ENCODE results near the gene TEAD4.
"Not testable (repeated sequence)": the region's sequence is repeated elsewhere in the genome, so short reads cannot be mapped to it uniquely, and the experiment has no call there.

TEAD4 gene

GRCh38 chr12:3047961-3048360 is 88.8 kb downstream of the TEAD4 start:
- Mint-ChIP-seq H3K4me1 (peaks cover 27 to 32% of the 10 kb centered on the region in 2 donors), H3K27me3 (peaks cover 41% of the 10 kb centered on the region in 2 donors), H3K4me3 (no peak overlapping the region), H3K9me3 (no peaks in the 10 kb centered on the region), H3K36me3 (no peaks in the 10 kb centered on the region), H3K27ac (no peak overlapping the region)
- ATAC-seq (replicated peaks) (no peak), DNase-seq (no peak)

DNA sequence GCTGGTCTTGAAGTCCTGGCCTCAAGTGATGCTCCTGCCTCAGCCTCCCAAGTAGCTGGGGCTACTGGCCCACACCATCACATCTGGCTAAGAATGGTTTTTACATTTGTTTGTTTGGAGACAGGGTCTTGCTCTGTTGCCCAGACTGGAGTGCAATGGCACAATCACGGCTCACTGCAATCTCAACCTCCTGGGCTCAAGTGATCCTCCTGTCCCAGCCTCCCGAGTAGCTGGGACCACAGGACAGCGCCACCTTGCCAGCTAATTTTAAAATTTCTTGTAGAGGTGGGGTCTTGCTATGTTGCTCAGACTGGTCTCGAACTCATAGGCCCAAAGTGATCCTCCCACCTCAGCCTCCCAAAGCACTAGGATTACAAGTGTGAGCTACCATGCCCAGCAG is 89.3 kb downstream of the TEAD4 start:
- peaks cover 21 to 28% of the 10 kb centered on the region in 2 donors for H3K4me1 Mint-ChIP-seq
- H3K4me3 Mint-ChIP-seq = no peak overlapping the region
- DNase-seq (no peak), ATAC-seq (replicated peaks) (no peak)
- no peaks in the 10 kb centered on the region for H3K9me3 Mint-ChIP-seq
- H3K27ac Mint-ChIP-seq = no peak overlapping the region
- peaks cover 35% of the 10 kb centered on the region in 2 donors for H3K27me3 Mint-ChIP-seq
- H3K36me3 Mint-ChIP-seq = no peaks in the 10 kb centered on the region

DNA sequence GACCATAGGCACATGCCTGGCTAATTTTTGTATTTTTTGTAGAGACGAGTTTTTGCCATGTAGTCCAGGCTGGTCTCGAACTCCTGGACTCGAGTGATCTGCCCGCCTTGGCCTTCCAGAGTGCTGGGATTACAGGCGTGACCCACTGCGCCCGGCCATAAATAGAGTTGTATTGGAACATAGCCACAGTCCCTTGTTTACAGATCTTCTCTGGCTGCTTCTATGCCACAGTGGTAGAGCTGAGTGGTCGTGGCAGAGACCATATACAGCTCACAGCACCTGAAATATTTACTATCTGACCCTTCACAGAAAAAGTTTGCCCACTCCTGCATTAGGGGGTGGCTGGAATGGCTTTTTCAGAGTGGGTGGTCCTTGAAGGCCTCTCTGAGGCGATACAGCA is 90.0 kb downstream of the TEAD4 start:
- no peaks in the 10 kb centered on the region for H3K9me3 Mint-ChIP-seq
- peak overlapping the region; percentile 48 to 52 for H3K4me3 Mint-ChIP-seq
- no peaks in the 10 kb centered on the region for H3K36me3 Mint-ChIP-seq
- peak in 1 of 2 donors; percentile 10 for ATAC-seq (replicated peaks)
- no peak for DNase-seq
- H3K27me3 Mint-ChIP-seq = peaks cover 28 to 29% of the 10 kb centered on the region in 2 donors
- peaks cover 16 to 28% of the 10 kb centered on the region in 2 donors for H3K4me1 Mint-ChIP-seq
- H3K27ac Mint-ChIP-seq = peak overlapping the region; percentile 51

DNA sequence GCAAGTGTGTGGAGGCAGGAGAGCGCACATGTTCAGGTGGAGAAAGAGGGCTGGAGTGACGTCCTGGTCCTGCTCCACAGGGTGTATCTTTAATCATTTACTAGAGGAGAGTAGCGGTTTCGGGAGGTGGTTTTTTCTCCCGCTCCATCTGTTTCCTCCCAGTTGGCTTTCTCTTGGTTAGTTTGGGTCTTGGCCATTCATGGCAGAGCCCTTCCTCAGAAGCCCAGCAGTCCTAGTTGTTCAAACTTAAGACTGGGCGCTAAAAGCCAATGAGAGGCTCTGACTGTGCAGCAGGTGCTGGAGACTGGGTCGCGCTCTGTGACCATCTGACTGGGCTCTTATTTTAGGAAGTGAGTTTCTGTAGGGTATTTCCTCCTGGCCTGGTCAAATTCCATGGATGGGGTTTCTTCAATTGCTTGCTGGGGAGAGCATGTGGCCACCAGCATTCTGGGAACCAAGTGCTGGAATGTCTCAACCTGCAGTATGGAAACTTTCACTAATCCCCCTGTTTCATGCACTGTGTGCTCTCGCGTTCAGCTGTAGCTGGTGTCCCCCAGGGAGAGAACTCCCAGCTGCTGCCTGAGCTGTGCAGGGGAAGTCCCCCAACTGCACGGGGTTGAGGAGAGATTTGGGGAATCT is 90.5 kb downstream of the TEAD4 start:
- Mint-ChIP-seq H3K27ac (peak overlapping the region; percentile 16), H3K4me3 (peak overlapping the region; percentile 48 to 52), H3K9me3 (no peaks in the 10 kb centered on the region), H3K27me3 (peaks cover 25 to 29% of the 10 kb centered on the region in 2 donors), H3K36me3 (no peaks in the 10 kb centered on the region), H3K4me1 (peaks cover 16 to 28% of the 10 kb centered on the region in 2 donors)
- DNase-seq = no peak
- ATAC-seq (replicated peaks) = peak; percentile 91 to 92

DNA sequence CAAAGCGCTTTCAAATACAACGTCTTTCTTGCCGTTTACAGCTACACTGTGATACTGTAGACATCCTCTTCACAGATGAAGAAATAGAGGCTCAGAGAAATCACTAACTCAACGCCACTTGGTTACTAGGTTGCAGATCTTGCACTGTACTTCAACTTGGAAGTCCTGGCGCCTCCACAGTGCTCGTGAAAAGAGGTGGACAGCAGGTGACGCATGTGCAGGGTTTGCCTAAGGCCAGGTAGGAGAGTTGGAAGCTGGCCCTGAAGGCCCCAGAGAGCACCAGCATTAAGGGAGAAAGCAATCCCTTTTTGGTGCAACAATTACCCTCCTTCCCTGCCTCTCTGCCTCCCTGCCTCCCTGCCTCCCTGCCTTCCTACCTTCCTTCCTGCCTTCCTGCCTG is 95.2 kb downstream of the TEAD4 start:
- Mint-ChIP-seq H3K27ac (no peak overlapping the region), H3K36me3 (no peaks in the 10 kb centered on the region), H3K27me3 (peaks cover 12 to 26% of the 10 kb centered on the region in 2 donors), H3K4me1 (peaks cover 11 to 22% of the 10 kb centered on the region in 2 donors), H3K9me3 (no peaks in the 10 kb centered on the region), H3K4me3 (no peak overlapping the region)
- DNase-seq (no peak), ATAC-seq (replicated peaks) (no peak)

DNA sequence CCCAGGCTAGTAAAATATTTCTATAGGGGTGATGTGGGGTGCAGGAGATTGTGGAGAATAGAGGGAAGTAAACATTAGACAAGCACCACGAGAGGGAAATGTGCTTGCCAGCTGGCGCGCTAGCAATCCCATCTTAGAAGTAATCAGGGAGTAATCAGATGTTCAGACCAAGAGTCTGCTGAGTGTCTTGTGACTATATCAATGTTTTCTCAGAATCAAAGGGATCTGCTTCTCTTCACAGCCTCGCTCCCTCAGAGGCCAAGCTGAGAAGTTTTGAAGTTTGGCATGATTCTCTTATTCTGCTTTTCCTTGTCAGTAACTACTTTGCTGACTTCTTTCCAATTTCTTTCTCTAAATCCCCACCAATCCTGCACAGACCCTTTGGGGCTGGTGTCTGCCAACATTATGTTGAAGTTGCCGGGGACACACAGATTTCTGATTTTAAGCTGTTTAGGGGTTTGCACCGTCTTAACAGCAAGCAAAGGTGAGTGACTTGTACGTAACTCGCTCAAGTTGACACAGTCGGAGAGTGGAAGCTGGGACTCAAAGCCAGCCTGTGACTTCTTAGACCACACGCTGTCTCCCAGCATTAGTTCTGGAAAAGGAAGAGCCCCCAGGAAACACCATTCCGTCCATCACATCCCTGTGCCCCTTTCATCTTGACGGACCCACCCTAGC is 96.0 kb downstream of the TEAD4 start:
- Mint-ChIP-seq H3K36me3 (no peaks in the 10 kb centered on the region), H3K4me1 (peaks cover 4 to 14% of the 10 kb centered on the region in 2 donors), H3K4me3 (no peak overlapping the region), H3K27ac (no peak overlapping the region), H3K27me3 (peaks cover 12 to 30% of the 10 kb centered on the region in 2 donors), H3K9me3 (no peaks in the 10 kb centered on the region)
- DNase-seq = no peak
- ATAC-seq (replicated peaks) = no peak

GRCh38 chr12:3055704-3056467 is 96.7 kb downstream of the TEAD4 start:
- DNase-seq = no peak
- no peaks in the 10 kb centered on the region for H3K36me3 Mint-ChIP-seq
- no peak overlapping the region for H3K27ac Mint-ChIP-seq
- H3K27me3 Mint-ChIP-seq = peaks cover 16 to 33% of the 10 kb centered on the region in 2 donors
- H3K4me3 Mint-ChIP-seq = no peak overlapping the region
- H3K4me1 Mint-ChIP-seq = peaks cover 2 to 7% of the 10 kb centered on the region in 2 donors
- no peaks in the 10 kb centered on the region for H3K9me3 Mint-ChIP-seq
- ATAC-seq (replicated peaks) = no peak

DNA sequence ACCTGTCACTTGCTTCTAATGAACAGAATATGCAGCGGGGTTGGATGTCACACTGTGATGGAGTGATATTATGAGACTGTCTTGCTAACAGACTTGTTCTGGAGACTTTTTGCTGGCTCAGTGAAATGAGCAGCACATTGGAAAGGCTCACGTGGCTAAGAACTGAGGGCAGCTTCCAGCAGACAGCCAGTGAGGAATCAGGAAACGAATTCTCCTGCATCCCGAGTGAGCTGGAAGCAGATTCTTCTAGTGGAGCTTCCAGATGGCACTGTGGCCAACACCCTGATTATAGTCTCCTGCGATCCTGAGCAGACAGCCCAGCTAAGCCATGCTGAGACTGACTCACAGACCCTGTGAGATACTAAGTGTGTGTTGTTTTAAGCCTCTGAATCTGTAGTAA is 101.9 kb downstream of the TEAD4 start:
- no peaks in the 10 kb centered on the region for H3K4me1 Mint-ChIP-seq

GRCh38 chr12:3061501-3062215 is 102.5 kb downstream of the TEAD4 start:
- DNase-seq = no peak
- H3K4me3 Mint-ChIP-seq = no peak overlapping the region
- H3K4me1 Mint-ChIP-seq = peaks cover under 1 to 2% of the 10 kb centered on the region in 2 donors
- peaks cover 5% of the 10 kb centered on the region in 2 donors for H3K9me3 Mint-ChIP-seq
- H3K36me3 Mint-ChIP-seq = no peaks in the 10 kb centered on the region
- no peak overlapping the region for H3K27ac Mint-ChIP-seq
- peaks cover 17 to 25% of the 10 kb centered on the region in 2 donors for H3K27me3 Mint-ChIP-seq
- no peak for ATAC-seq (replicated peaks)

More for the DNA sequence above, 101.9 kb downstream of the TEAD4 start:
- H3K27me3 Mint-ChIP-seq = peaks cover 21 to 25% of the 10 kb centered on the region in 2 donors
- DNase-seq = no peak
- H3K36me3 Mint-ChIP-seq = no peaks in the 10 kb centered on the region
- H3K4me3 Mint-ChIP-seq = no peak overlapping the region
- no peak for ATAC-seq (replicated peaks)
- no peak overlapping the region for H3K27ac Mint-ChIP-seq
- H3K9me3 Mint-ChIP-seq = peaks cover 5% of the 10 kb centered on the region in 2 donors

- ATAC-seq (replicated peaks) (no peak), DNase-seq (no peak)
- Mint-ChIP-seq H3K36me3 (no peaks in the 10 kb centered on the region), H3K9me3 (peaks cover 5% of the 10 kb centered on the region in 2 donors), H3K4me1 (peaks cover 5 to 6% of the 10 kb centered on the region in 2 donors), H3K27ac (no peak overlapping the region), H3K4me3 (no peak overlapping the region), H3K27me3 (peaks cover 13 to 39% of the 10 kb centered on the region in 2 donors)
Observed at GRCh38 chr12:3065300-3065699, 106.1 kb downstream of the TEAD4 start.

GRCh38 chr12:3065846-3066245 is 106.6 kb downstream of the TEAD4 start:
- peaks cover 9 to 36% of the 10 kb centered on the region in 2 donors for H3K27me3 Mint-ChIP-seq
- not testable (repeated sequence) for H3K27ac Mint-ChIP-seq, H3K4me3 Mint-ChIP-seq, H3K9me3 Mint-ChIP-seq, H3K4me1 Mint-ChIP-seq, H3K36me3 Mint-ChIP-seq, DNase-seq
- peak in 1 of 2 donors; percentile 33 for ATAC-seq (replicated peaks)

DNA sequence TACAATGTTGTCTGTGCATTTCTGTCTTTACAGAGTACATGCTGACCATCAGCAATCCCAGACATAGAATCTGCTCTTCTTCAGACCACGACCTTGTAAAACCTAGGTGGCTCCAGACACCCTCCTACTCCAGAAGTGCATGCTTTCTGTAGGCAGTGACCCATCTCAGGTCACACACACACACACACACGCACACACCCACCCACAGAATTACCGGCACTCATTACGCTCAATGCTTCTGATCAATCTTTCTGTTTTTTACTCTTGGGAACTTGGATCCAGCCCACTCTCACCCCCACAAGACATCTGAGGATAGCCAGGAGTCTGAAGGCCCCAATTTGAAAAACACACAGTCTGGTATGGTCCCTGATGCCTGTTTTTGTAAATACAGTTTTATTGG is 110.5 kb downstream of the TEAD4 start:
- H3K27me3 Mint-ChIP-seq = peaks cover 0 to 20% of the 10 kb centered on the region in 2 donors
- peaks cover 5 to 6% of the 10 kb centered on the region in 2 donors for H3K4me1 Mint-ChIP-seq
- DNase-seq = no peak
- no peaks in the 10 kb centered on the region for H3K36me3 Mint-ChIP-seq
- H3K4me3 Mint-ChIP-seq = no peak overlapping the region
- no peak for ATAC-seq (replicated peaks)
- no peaks in the 10 kb centered on the region for H3K9me3 Mint-ChIP-seq
- H3K27ac Mint-ChIP-seq = no peak overlapping the region

GRCh38 chr12:3071107-3071506 is 111.9 kb downstream of the TEAD4 start:
- Mint-ChIP-seq H3K27ac (no peak overlapping the region), H3K27me3 (peaks cover 6 to 24% of the 10 kb centered on the region in 2 donors), H3K4me3 (no peak overlapping the region), H3K36me3 (no peaks in the 10 kb centered on the region), H3K4me1 (peaks cover 5 to 8% of the 10 kb centered on the region in 2 donors), H3K9me3 (no peaks in the 10 kb centered on the region)
- ATAC-seq (replicated peaks) = no peak
- no peak for DNase-seq

DNA sequence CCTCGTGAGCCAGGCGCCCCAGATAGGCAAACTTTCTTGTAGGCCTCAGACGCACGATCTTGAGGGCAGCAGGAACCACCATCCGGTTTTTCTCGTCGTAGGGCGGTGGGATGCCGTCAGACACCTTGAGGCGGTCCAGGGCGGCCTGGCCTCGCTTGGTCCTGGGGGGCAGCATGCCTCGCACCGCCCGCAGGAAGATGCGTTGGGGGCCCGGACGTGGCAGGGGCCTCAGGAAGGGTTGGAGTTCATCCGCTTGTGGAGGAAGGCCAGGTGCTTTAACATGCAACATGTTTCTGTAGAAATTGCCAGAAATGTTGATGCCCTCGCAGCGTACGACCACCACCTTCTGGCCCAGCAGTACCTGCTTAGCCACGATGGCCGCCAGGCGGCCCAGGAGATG is 112.5 kb downstream of the TEAD4 start:
- peaks cover 6 to 12% of the 10 kb centered on the region in 2 donors for H3K4me1 Mint-ChIP-seq
- H3K36me3 Mint-ChIP-seq = no peaks in the 10 kb centered on the region
- ATAC-seq (replicated peaks) (no peak), DNase-seq (no peak)
- H3K4me3 Mint-ChIP-seq = no peak overlapping the region
- H3K27me3 Mint-ChIP-seq = peaks cover 6 to 24% of the 10 kb centered on the region in 2 donors
- no peaks in the 10 kb centered on the region for H3K9me3 Mint-ChIP-seq
- no peak overlapping the region for H3K27ac Mint-ChIP-seq

Measured in stimulated activated naive B cell treated with anti-CD40 and anti-IgM and Interleukin-4, amounts not matched to agents 10 μg/mL and 1 μg/mL and 100 μg/mL, for 72 hours (primary cell).